ENCODE results near the gene SRCAP. TPM values are rescaled to one million over a fixed set of nuclear protein-coding genes. Genes with fewer than 3 reads are reported as not detected.

Gene SRCAP
- total RNA-seq, 4 donors from 2014 or later = 50.4 to 109 (median 81.8) TPM

- no peak overlapping the region for H3K4me3 ChIP-seq
- TF ChIP-seq CTCF (IDR thresholded peaks at IDR 0.05) (no peak), POLR2A (IDR thresholded peaks at IDR 0.05) (no peak)
- peaks cover 0 to 80% (median 6%) of the 10 kb centered on the region in 3 donors for H3K36me3 ChIP-seq
- no peaks in the 10 kb centered on the region for H3K9me3 ChIP-seq
- H3K4me1 ChIP-seq = peaks cover 0 to 17% (median 6%) of the 10 kb centered on the region in 4 donors
- DNase-seq = peak in 1 of 3 donors; percentile 34
- no peaks in the 10 kb centered on the region for H3K27me3 ChIP-seq
- no peak overlapping the region for H3K27ac ChIP-seq
Measured at GRCh38 chr16:30771726-30772125, 72.8 kb downstream of the SRCAP start.

DNA sequence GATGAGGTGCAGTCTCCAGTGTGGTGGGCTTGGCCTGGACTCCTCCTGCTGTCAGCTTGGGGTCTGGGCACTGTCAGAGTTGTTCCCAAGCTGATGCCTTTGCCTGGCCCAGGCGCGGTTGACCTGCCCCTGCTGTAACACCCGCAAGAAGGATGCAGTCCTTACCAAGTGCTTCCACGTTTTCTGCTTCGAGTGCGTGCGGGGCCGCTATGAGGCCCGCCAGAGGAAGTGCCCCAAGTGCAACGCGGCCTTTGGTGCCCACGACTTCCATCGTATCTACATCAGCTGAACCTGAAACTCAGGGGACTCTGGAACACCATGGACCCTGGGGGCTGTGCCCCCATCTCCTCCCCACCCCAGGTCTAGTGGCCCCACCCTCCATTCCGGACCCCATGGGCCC, 74.9 kb downstream of the SRCAP start:
- peaks cover 0 to 20% (median 6%) of the 10 kb centered on the region in 4 donors for H3K4me1 ChIP-seq
- H3K9me3 ChIP-seq = no peaks in the 10 kb centered on the region
- no peak overlapping the region for H3K27ac ChIP-seq
- H3K27me3 ChIP-seq = no peaks in the 10 kb centered on the region
- TF ChIP-seq CTCF (IDR thresholded peaks at IDR 0.05) (no peak), POLR2A (IDR thresholded peaks at IDR 0.05) (no peak)
- DNase-seq = peak in 1 of 3 donors; percentile 32
- H3K36me3 ChIP-seq = peaks cover 0 to 59% (median 0%) of the 10 kb centered on the region in 3 donors
- H3K4me3 ChIP-seq = no peak overlapping the region

DNA sequence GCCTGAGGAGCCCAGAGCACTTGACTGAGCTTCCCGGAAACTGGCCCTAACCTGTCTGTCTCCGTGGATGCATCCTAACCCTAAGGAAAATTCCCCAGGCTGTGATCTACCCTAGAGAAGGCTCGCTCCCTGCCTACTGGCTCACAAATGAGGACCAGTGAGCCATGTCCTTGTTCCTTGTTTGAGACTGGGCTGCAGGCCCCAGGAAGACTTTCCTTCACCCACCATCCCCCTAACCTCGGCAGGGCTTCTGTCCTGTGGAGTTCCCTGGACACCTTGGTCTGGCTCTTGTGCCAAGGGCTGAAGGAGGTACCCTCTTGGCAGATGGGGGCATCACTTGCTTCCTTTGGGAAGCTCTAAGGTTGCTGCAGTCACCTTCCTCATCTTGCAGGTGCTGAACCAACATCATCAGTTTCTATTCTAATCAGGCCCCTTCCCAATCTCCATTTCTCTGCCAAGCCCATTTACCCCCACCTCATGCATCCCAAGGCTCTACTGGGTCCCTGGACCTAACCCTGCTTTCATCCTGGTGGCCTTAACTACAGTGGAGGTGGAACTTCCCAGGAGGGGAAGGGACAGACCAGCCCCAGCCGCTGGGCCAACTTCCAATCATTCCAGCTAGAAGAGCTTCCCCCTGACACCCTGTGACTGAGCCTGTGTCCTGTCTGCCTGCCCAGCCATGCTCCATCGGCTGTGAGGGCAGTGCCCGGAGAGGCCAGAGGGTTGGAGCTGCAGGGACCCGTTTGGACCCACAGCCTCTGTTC, 75.6 kb downstream of the SRCAP start:
- Histone ChIP-seq H3K4me1 (peaks cover 0 to 20% (median 6%) of the 10 kb centered on the region in 4 donors), H3K27me3 (no peaks in the 10 kb centered on the region), H3K9me3 (no peaks in the 10 kb centered on the region), H3K4me3 (peak overlapping the region in 2 of 4 donors; percentile 75 to 92), H3K27ac (peak overlapping the region; percentile 67 to 87 (median 74)), H3K36me3 (peaks cover 0 to 51% (median 0%) of the 10 kb centered on the region in 3 donors)
- TF ChIP-seq CTCF (IDR thresholded peaks at IDR 0.05) (no peak), POLR2A (IDR thresholded peaks at IDR 0.05) (no peak)
- DNase-seq = peak in 1 of 3 donors; percentile 51

DNA sequence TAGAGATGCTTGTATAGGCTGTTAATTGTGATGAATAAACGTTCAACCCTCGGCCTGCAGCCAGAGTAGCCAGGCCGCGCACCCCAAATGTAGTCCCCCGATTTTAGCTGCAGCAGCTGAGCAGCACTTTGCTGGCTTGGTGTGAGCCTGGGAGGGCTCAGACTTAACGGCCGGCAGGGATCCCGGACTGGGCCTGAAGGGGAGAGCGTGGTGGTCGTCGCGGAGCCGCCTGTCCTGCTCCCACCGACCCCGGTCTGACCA, 76.1 kb downstream of the SRCAP start:
- H3K36me3 ChIP-seq = peaks cover 0 to 46% (median 0%) of the 10 kb centered on the region in 3 donors
- TF ChIP-seq CTCF (IDR thresholded peaks at IDR 0.05) = no peak
- TF ChIP-seq POLR2A (IDR thresholded peaks at IDR 0.05) = no peak
- H3K9me3 ChIP-seq = no peaks in the 10 kb centered on the region
- peak overlapping the region; percentile 67 to 87 (median 74) for H3K27ac ChIP-seq
- H3K27me3 ChIP-seq = no peaks in the 10 kb centered on the region
- H3K4me1 ChIP-seq = peaks cover 0 to 20% (median 6%) of the 10 kb centered on the region in 4 donors
- DNase-seq = no peak
- H3K4me3 ChIP-seq = peak overlapping the region; percentile 64 to 92 (median 70)

- Histone ChIP-seq H3K36me3 (peaks cover 0 to 41% (median 0%) of the 10 kb centered on the region in 3 donors), H3K27ac (peak overlapping the region; percentile 67 to 87 (median 74)), H3K4me1 (peaks cover 0 to 20% (median 6%) of the 10 kb centered on the region in 4 donors), H3K9me3 (no peaks in the 10 kb centered on the region), H3K27me3 (no peaks in the 10 kb centered on the region), H3K4me3 (peak overlapping the region; percentile 64 to 92 (median 70))
- DNase-seq = peak; percentile 49 to 86 (median 84)
- peak in 1 of 6 experiments; percentile 2 for TF ChIP-seq CTCF (IDR thresholded peaks at IDR 0.05)
- peak in 1 of 2 donors; percentile 39 for TF ChIP-seq POLR2A (IDR thresholded peaks at IDR 0.05)
Measured at GRCh38 chr16:30775392-30776188, 76.6 kb downstream of the SRCAP start.
